CMK (cell line): ENCODE measurements around the gene PSTPIP1.

Source experiments
- DNase-seq: peaks from one replicate; pipeline ENCODE4 v3.0.0-alpha.2; 2010; ENCODE audit warnings: low read depth

Gene PSTPIP1

GRCh38 chr15:77070180-77070494, 75.2 kb downstream of the PSTPIP1 start:
- DNase-seq = no peak

GRCh38 chr15:77070495-77071304, 75.8 kb downstream of the PSTPIP1 start, which contains the start of gene TSPAN3:
TSPAN3 (minus strand) TSS chr15:77071109; CDS start chr15:77070954, 155 bp downstream.
- peak; percentile 87 for DNase-seq

GRCh38 chr15:77071305-77072223, 76.6 kb downstream of the PSTPIP1 start:
- no peak for DNase-seq

- DNase-seq = no peak
These were observed 79.4 kb downstream of the PSTPIP1 start for GRCh38 chr15:77074350-77074749.

- DNase-seq = no peak
These were observed 80.6 kb downstream of the PSTPIP1 start for GRCh38 chr15:77075528-77075927.

- no peak for DNase-seq
These were observed 81.5 kb downstream of the PSTPIP1 start for GRCh38 chr15:77076323-77076915.

GRCh38 chr15:77081971-77082370, 87.0 kb downstream of the PSTPIP1 start:
- DNase-seq = no peak

GRCh38 chr15:77083381-77084160, 88.6 kb downstream of the PSTPIP1 start:
- DNase-seq = no peak

- DNase-seq = no peak
These were observed 89.5 kb downstream of the PSTPIP1 start for GRCh38 chr15:77084436-77084835.

GRCh38 chr15:77085297-77085696, 90.4 kb downstream of the PSTPIP1 start:
- no peak for DNase-seq
